Measurements from ENCODE around the gene MCRIP2.

DNA sequence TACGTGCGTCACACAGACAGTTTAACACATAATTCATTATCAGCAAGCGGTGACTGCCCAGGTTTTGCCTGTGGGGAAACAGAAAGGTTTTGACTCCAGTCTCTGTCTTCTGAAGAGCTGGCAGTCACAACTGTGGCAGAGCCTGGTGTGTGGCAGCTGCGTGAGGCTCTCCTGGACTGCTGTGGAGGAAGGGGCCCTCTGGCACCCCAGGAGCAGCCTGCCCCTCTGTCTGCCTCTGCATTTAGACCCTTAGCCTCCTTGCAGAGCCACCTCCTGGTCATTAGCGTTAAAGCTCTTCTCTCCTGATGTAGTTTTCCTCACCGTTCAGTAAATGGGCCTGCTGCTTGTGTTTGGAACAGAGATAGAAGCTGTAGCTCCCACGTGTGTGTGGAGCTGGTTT is 40.8 kb upstream of the MCRIP2 start:
- TF ChIP-seq CTCF (IDR thresholded peaks at IDR 0.05) (no peak), POLR2AphosphoS5 (IDR thresholded peaks at IDR 0.05) (no peak)

Measured in upper lobe of left lung (tissue), 4 donors.